HL-60/S4 treated with phorbol 12-myristate 13-acetate at 8.2 ng/mL for 4 days and 3 days (cell line): Measurements from ENCODE around the gene BET1.

ENCODE experiments used
- in situ Hi-C: fragments of 300-500 bp; cut with MboI; formaldehyde crosslinking; loops from 2 replicates; pipeline ENCODE4 v1.15.0; 2022; ENCODE audit warnings: low sequenced_read_pairs

The BET1 gene

GRCh38 chr7:93960986-93961385 is 43.2 kb downstream of the BET1 start:
- in situ Hi-C loops, result no loop called here

- in situ Hi-C loops, result no loop called here
These were observed 45.5 kb downstream of the BET1 start for GRCh38 chr7:93958651-93959050.

GRCh38 chr7:93958216-93958615 is 45.9 kb downstream of the BET1 start:
- in situ Hi-C loops, result no loop called here

- in situ Hi-C loops, result no loop called here
These were observed 46.4 kb downstream of the BET1 start for GRCh38 chr7:93957767-93958166.

GRCh38 chr7:93955304-93955703 is 48.9 kb downstream of the BET1 start:
- in situ Hi-C loops, result no loop called here

GRCh38 chr7:93949423-93949822 is 54.7 kb downstream of the BET1 start:
- in situ Hi-C loops, result no loop called here

- in situ Hi-C loops, result no loop called here
These were observed 55.3 kb downstream of the BET1 start for GRCh38 chr7:93948873-93949272.

GRCh38 chr7:93948106-93948505 is 56.0 kb downstream of the BET1 start:
- in situ Hi-C loops, result no loop called here

- in situ Hi-C loops, result no loop called here
These were observed 58.2 kb downstream of the BET1 start for GRCh38 chr7:93945756-93946535.

- in situ Hi-C loops, result no loop called here
These were observed 59.1 kb downstream of the BET1 start for GRCh38 chr7:93945083-93945482.

GRCh38 chr7:93944673-93945072 is 59.5 kb downstream of the BET1 start:
- in situ Hi-C loops, result no loop called here

- in situ Hi-C loops, result no loop called here
These were observed 60.2 kb downstream of the BET1 start for GRCh38 chr7:93943816-93944540.
